Heart right ventricle (tissue), 16 donors: ENCODE data around the gene FBN1. TPM values are rescaled to one million over a fixed set of nuclear protein-coding genes. Genes with fewer than 3 reads are reported as not detected.

Source experiments
- ATAC-seq, 8 donors: fragments of 200-7000 bp; cut with Tn5 transposase; one replicate each; pipeline ENCODE4 v1.9.1; 2020; ENCODE audit warnings: mild to moderate bottlenecking in 8 of 8, moderate library complexity in 8 of 8, moderate number of reproducible peaks in 1 of 8
- DNase-seq, 2 donors: peaks; one replicate each; pipeline ENCODE4 v3.0.0-alpha.2; 2020
- H3K27ac ChIP-seq, 10 donors: fragments of 200-600 bp; sonication (generic) in 2 of 10; one replicate each; pipeline versions ENCODE4 v1.5.0 to v1.8.0; 2020 to 2022; ENCODE audit warnings: mild to moderate bottlenecking in 3 of 10
- H3K27me3 ChIP-seq, 7 donors: fragments of 200-600 bp; one replicate each; pipeline ENCODE4 v1.8.0; 2021 to 2022; ENCODE audit warnings: mild to moderate bottlenecking in 2 of 7
- H3K36me3 ChIP-seq, 9 donors: fragments of 200-600 bp; sonication (generic) in 1 of 9; one replicate each; pipeline versions ENCODE4 v1.5.0 to v1.8.0; 2020 to 2022; ENCODE audit warnings: mild to moderate bottlenecking in 2 of 9
- H3K4me1 ChIP-seq, 9 donors: fragments of 200-600 bp; sonication (generic) in 1 of 9; one replicate each; pipeline versions ENCODE4 v1.5.0 to v1.8.0; 2020 to 2022; ENCODE audit warnings: mild to moderate bottlenecking in 4 of 9
- H3K4me3 ChIP-seq, 10 donors: fragments of 200-600 bp; sonication (generic) in 2 of 10; one replicate each; pipeline versions ENCODE4 v1.5.0 to v1.8.0; 2020 to 2022; ENCODE audit warnings: mild to moderate bottlenecking in 7 of 10, moderate library complexity in 2 of 10
- H3K9me3 ChIP-seq, 11 donors: fragments of 200-600 bp in 10 of 11; sonication (generic) in 2 of 11; one replicate each; pipeline versions ENCODE4 v1.5.0 to v1.8.0; 2013 to 2022; ENCODE audit warnings: mild to moderate bottlenecking in 2 of 11, control low read depth in 1 of 11, moderate library complexity in 1 of 11
- CTCF ChIP-seq, 9 donors: fragments of 200-600 bp; sonication (generic) in 2 of 9; IDR thresholded peaks; one replicate each; pipeline versions ENCODE4 v1.5.0 to v1.8.0; 2021 to 2022; ENCODE audit warnings: antibody characterized with exemption in 9 of 9, mild to moderate bottlenecking in 5 of 9, moderate library complexity in 1 of 9
- WGBS, 2 donors: extraction: QIAGEN DNeasy Blood & Tissue Kit; methylation state at CpG; one replicate each; pipeline ENCODE4 v1.1.7; 2013; ENCODE audit warnings: inconsistent platforms in 1 of 2; 5-methylcytosine and 5-hydroxymethylcytosine counted together
- intact Hi-C, 10 donors: fragments of 100-400 bp; cut with DNase I; formaldehyde crosslinking; loops; one replicate each; pipeline versions ENCODE4 v1.11.1 to v1.14.2; 2022
- polyA plus RNA-seq, 2 donors: library from polyadenylated mRNA; stranded (reverse); fragments of 200-250 nt; gene quantifications; one replicate each; pipeline ENCODE4 v1.2.3, GENCODE V29; 2013
- total RNA-seq, 10 donors: library from RNA; stranded (reverse); fragmentation: NEBNext Ultra II Directional in 3 of 10; extraction: Animal tissue kit (Norgen Biotek cat#: 25700) in 3 of 10; gene quantifications; one replicate each; pipeline versions ENCODE4 v1.2.1 to v1.2.4, GENCODE V29; 2021 to 2023
- donor health status: Arrhythmogenic right ventricular cardiomyopathy.
- donor health status: ischemic (EF 13 %, LVEDD 7.1; RV severe dilation, severe dysfunction).
- donor health status: healthy with polysubstance abuse.
- donor health status: DM: no; HTN: yes; CAD: no.
- donor health status: DM: no; HTN: no; CAD: no.
- donor health status: ischemic (EF 25% LVEDD 6.9; RV normal size, moderate dysfunction).
- donor health status: ischemic (EF 25% LVEDD 5.7; RV mildly dilated, moderate dysfunction).
- donor health status: healthy.
- donor health status: DM: yes; HTN: yes; CAD: no.
- donor health status: Ischemic cardiomyopathy.
- donor health status: ischemic (EF 35%, LVEDD 5.7; RV mildly dilated, moderate dysfunction).
- donor health status: nonischemic (EF 11% LVEDD 7.7; RV severe dilation, severe dysfunction).
- donor health status: DM: yes; HTN: yes; CAD: no.
- donor health status: PGD.
- donor health status: ischemic (EF 29% LVEDD 5.4; RV normal size, mild dysfunction).
- donor health status: nonischemic (EF 23%, LVEDD 6.1; RV moderate dilation, normal function).

Gene FBN1
- total and polyA plus RNA-seq, 12 donors: 7.0 to 116 (median 31.1) TPM

DNA sequence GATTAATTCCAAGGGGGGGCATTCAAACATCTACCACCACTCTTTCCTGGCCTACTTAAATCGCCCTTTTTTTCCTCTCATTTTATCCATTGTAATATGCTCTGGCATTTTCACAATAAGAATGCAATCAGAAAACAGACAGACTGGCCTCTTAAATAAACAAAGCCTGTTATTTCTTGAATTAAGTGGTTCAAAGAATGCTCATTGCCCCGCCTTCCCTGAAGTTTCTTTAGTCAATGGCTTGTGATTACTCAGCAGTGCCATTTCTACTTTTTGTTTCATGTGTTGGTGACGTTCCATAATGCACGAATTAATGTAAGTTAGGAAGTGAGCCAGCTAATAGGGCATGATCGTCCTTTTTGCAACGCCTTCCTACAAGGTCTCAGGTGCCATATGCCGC, 68.0 kb downstream of the FBN1 start:
- TF ChIP-seq CTCF (IDR thresholded peaks at IDR 0.05): no peak
- Histone ChIP-seq H3K9me3 (no peaks in the 10 kb centered on the region), H3K27me3 (no peaks in the 10 kb centered on the region), H3K4me3 (no peak overlapping the region), H3K4me1 (peaks cover 4 to 44% (median 21%) of the 10 kb centered on the region in 9 donors), H3K36me3 (peaks cover 0 to 6% (median 0%) of the 10 kb centered on the region in 9 donors), H3K27ac (no peak overlapping the region)
- ATAC-seq (no peak), DNase-seq (no peak)
- intact Hi-C loops: no loop called here
- WGBS, 2 donors: 92% methylated on average over 7 of the region's 7 CpGs

- no peak for TF ChIP-seq CTCF (IDR thresholded peaks at IDR 0.05)
- DNase-seq (no peak), ATAC-seq (no peak)
- intact Hi-C loops: no loop called here
- peaks cover 0 to 12% (median 0%) of the 10 kb centered on the region in 9 donors for H3K4me1 ChIP-seq
- H3K9me3 ChIP-seq: no peaks in the 10 kb centered on the region
- no peak overlapping the region for H3K27ac ChIP-seq
- H3K4me3 ChIP-seq: no peak overlapping the region
- no peaks in the 10 kb centered on the region for H3K27me3 ChIP-seq
- H3K36me3 ChIP-seq: peaks cover 0 to 6% (median 0%) of the 10 kb centered on the region in 9 donors
Observed at GRCh38 chr15:48574187-48574586, 71.3 kb downstream of the FBN1 start.

GRCh38 chr15:48573780-48574179, 71.7 kb downstream of the FBN1 start:
- intact Hi-C loops: no loop called here
- Histone ChIP-seq H3K4me1 (peaks cover 0 to 10% (median 0%) of the 10 kb centered on the region in 9 donors), H3K27me3 (no peaks in the 10 kb centered on the region), H3K4me3 (no peak overlapping the region), H3K36me3 (peaks cover 0 to 6% (median 0%) of the 10 kb centered on the region in 9 donors), H3K27ac (no peak overlapping the region), H3K9me3 (no peaks in the 10 kb centered on the region)
- WGBS, 2 donors: 90 to 93% methylated on average over 4 of the region's 4 CpGs
- ATAC-seq (no peak), DNase-seq (no peak)
- TF ChIP-seq CTCF (IDR thresholded peaks at IDR 0.05): no peak

- Histone ChIP-seq H3K4me1 (peaks cover 0 to 9% (median 0%) of the 10 kb centered on the region in 9 donors), H3K27me3 (no peaks in the 10 kb centered on the region), H3K4me3 (no peak overlapping the region), H3K36me3 (peaks cover 0 to 6% (median 0%) of the 10 kb centered on the region in 9 donors), H3K9me3 (no peaks in the 10 kb centered on the region), H3K27ac (no peak overlapping the region)
- ATAC-seq (no peak), DNase-seq (no peak)
- WGBS, 2 donors: 93 to 97% methylated on average over 5 of the region's 5 CpGs
- intact Hi-C loops: no loop called here
- no peak for TF ChIP-seq CTCF (IDR thresholded peaks at IDR 0.05)
Observed at GRCh38 chr15:48572823-48573222, 72.7 kb downstream of the FBN1 start.
